H9 (cell line): ENCODE results near the gene RHOB. TPM values are rescaled to one million over a fixed set of nuclear protein-coding genes. Genes with fewer than 3 reads are reported as not detected.
A peak's percentile ranks its signal among the peaks of the same experiment; 100 is the strongest.

Experiments
- DNase-seq: peaks from one replicate; pipeline ENCODE4 v3.0.0-alpha.2; 2017
- H2AFZ ChIP-seq: one replicate; pipeline ENCODE4 v1.6.1; 2013; ENCODE audit warnings: mild to moderate bottlenecking, low read length, control low read depth, moderate library complexity
- H2AK5ac ChIP-seq: 2 replicates; pipeline ENCODE4 v1.6.1; 2013; ENCODE audit warnings: low read length, control low read depth, mixed read lengths; ENCODE audit not compliant: insufficient read length
- H2BK120ac ChIP-seq: one replicate; pipeline ENCODE4 v1.6.1; 2013; ENCODE audit warnings: low read depth, mild to moderate bottlenecking, low read length, control low read depth, inconsistent platforms; ENCODE audit not compliant: poor library complexity, severe bottlenecking
- H2BK12ac ChIP-seq: 2 replicates; pipeline ENCODE4 v1.6.1; 2013; ENCODE audit warnings: low read length, control low read depth, mixed read lengths, low read depth; ENCODE audit not compliant: insufficient read length
- H2BK15ac ChIP-seq: 2 replicates; pipeline ENCODE4 v1.6.1; 2013; ENCODE audit warnings: low read depth, low read length, control low read depth
- H2BK20ac ChIP-seq: one replicate; pipeline ENCODE4 v1.6.1; 2013; ENCODE audit warnings: low read depth, mild to moderate bottlenecking, low read length, control low read depth, inconsistent platforms; ENCODE audit not compliant: poor library complexity, severe bottlenecking
- H2BK5ac ChIP-seq: 2 replicates; pipeline ENCODE4 v1.6.1; 2013; ENCODE audit warnings: low read length, control low read depth, mixed read lengths; ENCODE audit not compliant: insufficient read length
- H3K14ac ChIP-seq: 2 replicates; pipeline ENCODE4 v1.6.1; 2013; ENCODE audit warnings: low read length, control low read depth; ENCODE audit not compliant: insufficient read depth
- H3K18ac ChIP-seq: 2 replicates; pipeline ENCODE4 v1.6.1; 2013; ENCODE audit warnings: low read depth, mild to moderate bottlenecking, mixed read lengths, low read length, control low read depth; ENCODE audit not compliant: insufficient read length
- H3K23ac ChIP-seq: 2 replicates; pipeline ENCODE4 v1.6.1; 2013; ENCODE audit warnings: low read length, control low read depth, mixed read lengths, low read depth; ENCODE audit not compliant: insufficient read length
- H3K23me2 ChIP-seq: 2 replicates; pipeline ENCODE4 v1.6.1; 2013; ENCODE audit warnings: low read depth, mild to moderate bottlenecking, mixed read lengths, low read length, control low read depth; ENCODE audit not compliant: insufficient read length, poor library complexity, severe bottlenecking
- H3K27ac ChIP-seq: 2 replicates; pipeline ENCODE4 v1.5.1; 2013; ENCODE audit warnings: low read length, control low read depth, mixed read lengths, low read depth; ENCODE audit not compliant: insufficient read length
- H3K27me3 ChIP-seq: 2 replicates; pipeline ENCODE4 v1.6.1; 2013; ENCODE audit warnings: low read length, control low read depth, inconsistent platforms; ENCODE audit not compliant: insufficient read depth
- H3K4ac ChIP-seq: 2 replicates; pipeline ENCODE4 v1.6.1; 2013; ENCODE audit warnings: low read depth, mild to moderate bottlenecking, control low read depth, inconsistent platforms, low read length, moderate library complexity
- H3K4me1 ChIP-seq: 2 replicates; pipeline ENCODE4 v1.6.1; 2013; ENCODE audit warnings: low read length, control low read depth, inconsistent platforms; ENCODE audit not compliant: insufficient read depth
- H3K4me2 ChIP-seq: 2 replicates; pipeline ENCODE4 v1.6.1; 2013; ENCODE audit warnings: low read length, control low read depth, mixed read lengths; ENCODE audit not compliant: insufficient read length, insufficient read depth
- H3K56ac ChIP-seq: 2 replicates; pipeline ENCODE4 v1.6.1; 2013; ENCODE audit warnings: low read depth, mild to moderate bottlenecking, mixed read lengths, low read length, control low read depth; ENCODE audit not compliant: insufficient read length
- H3K79me1 ChIP-seq: 2 replicates; pipeline ENCODE4 v1.6.1; 2013; ENCODE audit warnings: low read depth, mild to moderate bottlenecking, moderate library complexity, low read length, control low read depth, inconsistent platforms; ENCODE audit not compliant: insufficient read depth, poor library complexity, severe bottlenecking
- H3K79me2 ChIP-seq: 2 replicates; pipeline ENCODE4 v1.6.1; 2013; ENCODE audit warnings: low read length, control low read depth, inconsistent platforms; ENCODE audit not compliant: insufficient read depth
- H3K9ac ChIP-seq: 2 replicates; pipeline ENCODE4 v1.6.1; 2013; ENCODE audit warnings: low read length, control low read depth, mixed read lengths; ENCODE audit not compliant: insufficient read length; ENCODE audit errors: extremely low read depth
- H3K9me3 ChIP-seq: one replicate; pipeline ENCODE4 v1.6.1; 2013; ENCODE audit warnings: low read depth, low read length, inconsistent platforms; ENCODE audit not compliant: control insufficient read depth
- H3T11ph ChIP-seq: one replicate; pipeline ENCODE4 v1.6.1; 2013; ENCODE audit warnings: mild to moderate bottlenecking, low read length, control low read depth, inconsistent platforms
- H4K20me1 ChIP-seq: one replicate; pipeline ENCODE4 v1.6.1; 2013; ENCODE audit not compliant: control insufficient read depth, insufficient read length, insufficient read depth
- H4K5ac ChIP-seq: 2 replicates; pipeline ENCODE4 v1.6.1; 2013; ENCODE audit warnings: low read depth, mild to moderate bottlenecking, mixed read lengths, low read length, control low read depth; ENCODE audit not compliant: insufficient read length
- H4K8ac ChIP-seq: replicated peaks from 2 replicates; pipeline ENCODE4 v1.6.1; 2013; ENCODE audit warnings: low read length, control low read depth, mixed read lengths, low read depth; ENCODE audit not compliant: insufficient read length
- H4K91ac ChIP-seq: 2 replicates; pipeline ENCODE4 v1.6.1; 2013; ENCODE audit warnings: low read depth, mild to moderate bottlenecking, moderate library complexity, mixed read lengths, low read length, control low read depth; ENCODE audit not compliant: insufficient read length
- H3K27ac Mint-ChIP-seq, 3 experiments: 2 replicates in 2 of 3; 3 replicates in 1 of 3; pipeline ENCODE4 v1.8.0; 2020 to 2021; ENCODE audit warnings: mixed read lengths in 3 of 3, mild to moderate bottlenecking in 1 of 3, moderate library complexity in 1 of 3
- H3K27me3 Mint-ChIP-seq: 2 replicates; pipeline ENCODE4 v1.8.0; 2021; ENCODE audit warnings: low read depth, mild to moderate bottlenecking, moderate library complexity, mixed read lengths
- H3K36me3 Mint-ChIP-seq, 3 experiments: 2 replicates in 2 of 3; 3 replicates in 1 of 3; pipeline ENCODE4 v1.8.0; 2020 to 2021; ENCODE audit warnings: low read depth in 3 of 3, mixed read lengths in 3 of 3; ENCODE audit not compliant: insufficient read depth in 1 of 3
- H3K4me1 Mint-ChIP-seq, 2 experiments: 2 replicates each; pipeline ENCODE4 v1.8.0; 2020; ENCODE audit warnings: mixed read lengths in 2 of 2
- H3K4me3 Mint-ChIP-seq, 2 experiments: 2 replicates in 1 of 2; 3 replicates in 1 of 2; pipeline ENCODE4 v1.8.0; 2020 to 2021; ENCODE audit warnings: mild to moderate bottlenecking in 2 of 2, mixed read lengths in 2 of 2, moderate library complexity in 1 of 2
- H3K9me3 Mint-ChIP-seq, 2 experiments: 2 replicates in 1 of 2; 3 replicates in 1 of 2; pipeline ENCODE4 v1.8.0; 2020; ENCODE audit warnings: mild to moderate bottlenecking in 2 of 2, mixed read lengths in 2 of 2, moderate library complexity in 1 of 2
- CTCF ChIP-seq: fragments of 200-600 bp; sonication (generic); conservative IDR thresholded peaks from 3 replicates; pipeline ENCODE4 v1.8.0; 2021; ENCODE audit warnings: antibody characterized with exemption, mild to moderate bottlenecking
- whole genome bisulfite sequencing: extraction: QIAGEN DNeasy Blood & Tissue Kit; methylation state at CpG from one replicate; pipeline ENCODE4 v1.1.7; 2013; ENCODE audit warnings: missing lambda C conversion rate, low lambda C conversion rate, mixed read lengths; ENCODE audit not compliant: insufficient read length; ENCODE audit errors: extremely low coverage; 5-methylcytosine and 5-hydroxymethylcytosine counted together
- total RNA-seq: library from RNA; stranded (reverse); gene quantifications from 2 replicates; pipeline ENCODE4 v1.2.1, GENCODE V29; 2021

The RHOB gene
- total RNA-seq, 1 experiment from 2014 or later, result 10.3 TPM

- Histone ChIP-seq H3K79me2 (no peaks in the 10 kb centered on the region), H2AFZ (no peak overlapping the region), H3K18ac (no peak overlapping the region), H4K5ac (no peak overlapping the region), H3K9ac (no peak overlapping the region), H2AK5ac (no peak overlapping the region), H3K23me2 (no peaks in the 10 kb centered on the region), H4K20me1 (no peaks in the 10 kb centered on the region), H3K4ac (no peak overlapping the region), H3K4me1 (no peaks in the 10 kb centered on the region; the same call in 1 of the 2 replicates), H3K14ac (no peak overlapping the region; the same call in 1 of the 2 replicates), H2BK15ac (no peak overlapping the region), H3K4me2 (no peak overlapping the region), H2BK12ac (no peak overlapping the region), H3K23ac (no peak overlapping the region), H2BK5ac (no peak overlapping the region), H4K91ac (no peak overlapping the region), H3K27ac (no peak overlapping the region), H3K27me3 (no peaks in the 10 kb centered on the region), H3T11ph (no peak overlapping the region), H4K8ac (no peak overlapping the region), H2BK20ac (no peak overlapping the region), H3K79me1 (no peaks in the 10 kb centered on the region), H3K9me3 (no peaks in the 10 kb centered on the region), H2BK120ac (no peak overlapping the region), H3K56ac (no peak overlapping the region)
- Mint-ChIP-seq H3K27ac (peak overlapping the region in 1 of 3 experiments; percentile 7; a peak in 1 of 7 replicates), H3K4me3 (no peak overlapping the region), H3K36me3 (no peaks in the 10 kb centered on the region), H3K4me1 (peaks cover 3 to 10% of the 10 kb centered on the region in 2 experiments; a peak in 3 of 4 replicates), H3K9me3 (no peaks in the 10 kb centered on the region), H3K27me3 (peaks cover 7% of the 10 kb centered on the region)
- no peak for TF ChIP-seq CTCF
- peak; percentile 20 for DNase-seq
- WGBS, result no CpG with 5 or more reads among the region's 15 CpGs
Observed at GRCh38 chr2:20424300-20425290, 22.3 kb upstream of the RHOB start.
